Left renal cortex interstitium (tissue), 4 donors: ENCODE measurements around the gene TBC1D22A. TPM values are rescaled to one million over a fixed set of nuclear protein-coding genes. Genes with fewer than 3 reads are reported as not detected.

Experiments
- DNase-seq, 4 donors: peaks; one replicate each; pipeline ENCODE4 v3.0.0-alpha.2; 2013; ENCODE audit warnings: low read depth in 4 of 4, low spot score in 2 of 4, missing footprints in 1 of 4
- polyA plus RNA-seq, 4 donors: library from polyadenylated mRNA; unstranded; fragments of 120-200 nt; gene quantifications; one replicate each; pipeline ENCODE4 v1.2.1, GENCODE V29; 2013; ENCODE audit not compliant: insufficient read length in 4 of 4

TBC1D22A gene
- polyA plus RNA-seq, 4 donors: 17.1 to 19.2 (median 18.4) TPM

- DNase-seq: no peak
These were observed 30.4 kb downstream of the TBC1D22A start for GRCh38 chr22:46792841-46793261.

GRCh38 chr22:46793497-46793896 is 31.0 kb downstream of the TBC1D22A start:
- no peak for DNase-seq

- DNase-seq: no peak
These were observed 31.6 kb downstream of the TBC1D22A start for GRCh38 chr22:46794067-46794466.

- no peak for DNase-seq
These were observed 32.0 kb downstream of the TBC1D22A start for GRCh38 chr22:46794491-46794890.

GRCh38 chr22:46795140-46795539 is 32.7 kb downstream of the TBC1D22A start:
- DNase-seq: no peak

- no peak for DNase-seq
These were observed 33.6 kb downstream of the TBC1D22A start for GRCh38 chr22:46795845-46796565.

GRCh38 chr22:46796566-46797195 is 34.2 kb downstream of the TBC1D22A start:
- no peak for DNase-seq

GRCh38 chr22:46797355-46797754 is 34.9 kb downstream of the TBC1D22A start:
- no peak for DNase-seq

- DNase-seq: no peak
These were observed 35.6 kb downstream of the TBC1D22A start for GRCh38 chr22:46798041-46798365.

- DNase-seq: peak in 2 of 4 donors; percentile 52 to 54
These were observed 36.2 kb downstream of the TBC1D22A start for GRCh38 chr22:46798366-46799350.

GRCh38 chr22:46799626-46800025 is 37.2 kb downstream of the TBC1D22A start:
- no peak for DNase-seq

GRCh38 chr22:46800102-46800857 is 37.8 kb downstream of the TBC1D22A start:
- DNase-seq: no peak

- DNase-seq: no peak
These were observed 38.9 kb downstream of the TBC1D22A start for GRCh38 chr22:46801331-46801811.

- no peak for DNase-seq
These were observed 39.6 kb downstream of the TBC1D22A start for GRCh38 chr22:46801826-46802607.

GRCh38 chr22:46802608-46803027 is 40.2 kb downstream of the TBC1D22A start:
- DNase-seq: no peak

- DNase-seq: peak in 1 of 4 donors; percentile 9
These were observed 40.8 kb downstream of the TBC1D22A start for GRCh38 chr22:46803031-46803880.

GRCh38 chr22:46803936-46804335 is 41.5 kb downstream of the TBC1D22A start:
- DNase-seq: no peak

- DNase-seq: no peak
These were observed 44.3 kb downstream of the TBC1D22A start for GRCh38 chr22:46806794-46807193.

GRCh38 chr22:46807458-46807857 is 45.0 kb downstream of the TBC1D22A start:
- DNase-seq: no peak
